GM06990 (cell line): Measurements from ENCODE around the gene ZNF445.
"Not testable (repeated sequence)": the region's sequence is repeated elsewhere in the genome, so short reads cannot be mapped to it uniquely, and the experiment has no call there.

Source experiments
- DNase-seq: peaks from one replicate; pipeline ENCODE4 v3.0.0-alpha.2; 2011; ENCODE audit not compliant: insufficient read length; ENCODE audit errors: extremely low read depth
- H3K27me3 ChIP-seq: replicated peaks from 2 replicates; pipeline ENCODE4 v1.6.0; 2011; ENCODE audit warnings: low read length; ENCODE audit not compliant: control insufficient read depth, insufficient read depth
- H3K36me3 ChIP-seq: 2 replicates; pipeline ENCODE4 v1.5.1; 2011; ENCODE audit warnings: low read length; ENCODE audit not compliant: control insufficient read depth, insufficient read depth
- H3K4me3 ChIP-seq: replicated peaks from 2 replicates; pipeline ENCODE4 v1.5.1; 2011; ENCODE audit warnings: low read depth, mild to moderate bottlenecking, control low read depth, low read length
- CTCF ChIP-seq: IDR thresholded peaks from 2 replicates; pipeline ENCODE4 v1.5.1; 2011; ENCODE audit warnings: low read length, control low read depth, mild to moderate bottlenecking, inconsistent platforms; ENCODE audit not compliant: insufficient read depth, poor library complexity, severe bottlenecking

The ZNF445 gene

GRCh38 chr3:44467241-44467640 lies 10.2 kb downstream of the ZNF445 start:
- TF ChIP-seq CTCF: no peak

GRCh38 chr3:44464920-44465319 lies 12.6 kb downstream of the ZNF445 start:
- H3K27me3 ChIP-seq, H3K36me3 ChIP-seq, H3K4me3 ChIP-seq, DNase-seq: not testable (repeated sequence)

More at GRCh38 chr3:44467241-44467640, 10.2 kb downstream of the ZNF445 start:
- no peak for DNase-seq
- no peak overlapping the region for H3K4me3 ChIP-seq
- peaks cover 9% of the 10 kb centered on the region for H3K36me3 ChIP-seq
- H3K27me3 ChIP-seq: no peaks in the 10 kb centered on the region

GRCh38 chr3:44464509-44464908 lies 13.0 kb downstream of the ZNF445 start:
- DNase-seq: no peak
- Histone ChIP-seq H3K4me3 (no peak overlapping the region), H3K36me3 (peaks cover 4% of the 10 kb centered on the region), H3K27me3 (no peaks in the 10 kb centered on the region)
- no peak for TF ChIP-seq CTCF

GRCh38 chr3:44460050-44460449 lies 17.4 kb downstream of the ZNF445 start:
- H3K27me3 ChIP-seq, H3K36me3 ChIP-seq, DNase-seq, H3K4me3 ChIP-seq: not testable (repeated sequence)

GRCh38 chr3:44455318-44455717 lies 22.2 kb downstream of the ZNF445 start:
- no peaks in the 10 kb centered on the region for H3K27me3 ChIP-seq

GRCh38 chr3:44454258-44454657 lies 23.2 kb downstream of the ZNF445 start:
- Histone ChIP-seq H3K27me3 (no peaks in the 10 kb centered on the region), H3K4me3 (no peak overlapping the region), H3K36me3 (peaks cover 24% of the 10 kb centered on the region)
- TF ChIP-seq CTCF: no peak
- DNase-seq: no peak

More at GRCh38 chr3:44455318-44455717, 22.2 kb downstream of the ZNF445 start:
- no peak for TF ChIP-seq CTCF
- Histone ChIP-seq H3K4me3 (no peak overlapping the region), H3K36me3 (peaks cover 19% of the 10 kb centered on the region)
- no peak for DNase-seq

GRCh38 chr3:44451441-44451840 lies 26.0 kb downstream of the ZNF445 start:
- Histone ChIP-seq H3K36me3 (peaks cover 36% of the 10 kb centered on the region), H3K27me3 (no peaks in the 10 kb centered on the region), H3K4me3 (no peak overlapping the region)
- no peak for DNase-seq
- TF ChIP-seq CTCF: no peak
